Transverse colon (tissue), 4 donors: ENCODE measurements around the gene SKIL. TPM values are rescaled to one million over a fixed set of nuclear protein-coding genes. Genes with fewer than 3 reads are reported as not detected.
"Not testable (repeated sequence)": the region's sequence is repeated elsewhere in the genome, so short reads cannot be mapped to it uniquely, and the experiment has no call there.

Experiments
- DNase-seq: peaks from one replicate; pipeline ENCODE4 v3.0.0-alpha.2; 2019
- H3K27ac ChIP-seq, 4 donors: fragments of 200-600 bp; sonication (generic); 2 replicates each; pipeline ENCODE4 v1.5.1; 2016 to 2018; ENCODE audit warnings: inconsistent platforms in 4 of 4
- H3K27me3 ChIP-seq: fragments of 200-600 bp; sonication (generic); 2 replicates; pipeline ENCODE4 v1.5.1; 2017; ENCODE audit warnings: inconsistent platforms
- H3K36me3 ChIP-seq, 4 donors: fragments of 200-600 bp; sonication (generic); 2 replicates each; pipeline ENCODE4 v1.5.1; 2017 to 2019; ENCODE audit warnings: inconsistent platforms in 4 of 4
- H3K4me1 ChIP-seq, 4 donors: fragments of 200-600 bp; sonication (generic); 2 replicates each; pipeline ENCODE4 v1.5.1; 2017 to 2020; ENCODE audit warnings: inconsistent platforms in 4 of 4
- H3K4me3 ChIP-seq, 4 donors: fragments of 200-600 bp; sonication (generic); 1 replicate in 1 of 4; 2 replicates in 3 of 4; pipeline versions ENCODE4 v1.5.1 to v1.6.1; 2017 to 2019; ENCODE audit warnings: inconsistent platforms in 4 of 4
- H3K9me3 ChIP-seq, 2 donors: fragments of 200-600 bp; sonication (generic); 2 replicates each; pipeline ENCODE4 v1.5.1; 2017 to 2019; ENCODE audit warnings: inconsistent platforms in 2 of 2
- EP300 ChIP-seq: sonication (generic); formaldehyde crosslinking; IDR thresholded peaks from one replicate; pipeline ENCODE4 v1.6.1; 2017; ENCODE audit warnings: antibody characterized with exemption, low read depth
- POLR2A ChIP-seq: fragments of 450-650 bp; IDR thresholded peaks from one replicate; pipeline ENCODE4 v1.6.1; 2016; ENCODE audit warnings: antibody characterized with exemption, mild to moderate bottlenecking, moderate library complexity
- POLR2AphosphoS5 ChIP-seq, 3 donors: sonication (generic); formaldehyde crosslinking; IDR thresholded peaks; one replicate each; pipeline ENCODE4 v1.6.1; 2016; ENCODE audit warnings: antibody characterized with exemption in 3 of 3
- WGBS, 2 donors: methylation state at CpG; one replicate each; pipeline ENCODE4 v1.1.5; 2018; ENCODE audit warnings: low coverage in 1 of 2; 5-methylcytosine and 5-hydroxymethylcytosine counted together
- in situ Hi-C, 4 donors: fragments of 200-750 bp; cut with MboI; loops; one replicate each; pipeline versions ENCODE4 v1.15.0 to v1.15.1; 2017; ENCODE audit warnings: low sequenced_read_pairs in 3 of 4, low pct_ligation_motif_present in 1 of 4, low pct_unique_long_range_greater_than_20kb in 1 of 4
- intact Hi-C: fragments of 100-400 bp; cut with DNase I; formaldehyde crosslinking; loops from one replicate; pipeline ENCODE4 v1.15.1; 2023; ENCODE audit warnings: low total_unique reads
- total RNA-seq, 4 donors: library from RNA; depleted of rRNA; stranded (reverse); fragments of >200 nt; gene quantifications; one replicate each; pipeline ENCODE4 v1.1.0, GENCODE V29; 2016
- TF ChIP-seq, protein P1 (sequence below), 5 experiments: fragments of 200-600 bp in 3 of 5; fragments of 450-650 bp in 2 of 5; sonication (generic) in 3 of 5; IDR thresholded peaks; 1 replicate in 2 of 5; 2 replicates in 3 of 5; pipeline ENCODE4 v1.5.1; 2016 to 2017; ENCODE audit warnings: antibody characterized with exemption in 5 of 5, inconsistent platforms in 3 of 5, mild to moderate bottlenecking in 2 of 5, moderate library complexity in 1 of 5

Gene SKIL
- total RNA-seq, 4 donors from 2014 or later: 27.0 to 78.4 (median 43.1) TPM

DNA sequence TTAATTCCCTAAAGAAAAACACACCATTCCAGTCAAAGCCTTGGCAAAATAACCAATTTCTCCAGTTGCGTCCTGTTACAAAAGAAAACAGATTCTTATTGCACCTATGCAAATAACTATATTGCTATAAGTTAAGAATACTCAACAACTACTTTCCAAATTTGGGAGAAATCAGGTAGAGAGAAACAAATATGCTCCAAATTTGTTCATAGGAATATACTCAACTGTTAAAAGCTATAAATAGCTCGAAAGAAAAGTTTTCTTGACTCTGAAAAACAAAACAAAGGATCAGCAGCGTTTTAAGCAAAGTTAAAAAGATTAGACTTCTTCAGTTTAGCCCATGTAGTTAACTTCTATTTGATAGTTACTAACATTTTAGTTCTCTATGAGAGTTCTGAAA is 20.1 kb upstream of the SKIL start:
- Histone ChIP-seq H3K4me3 (no peak overlapping the region), H3K9me3 (peaks cover 0 to 5% of the 10 kb centered on the region in 2 donors), H3K4me1 (peaks cover 0 to 6% (median 0%) of the 10 kb centered on the region in 4 donors), H3K36me3 (no peaks in the 10 kb centered on the region), H3K27ac (no peak overlapping the region), H3K27me3 (no peaks in the 10 kb centered on the region)
- intact Hi-C loops (no loop called here), in situ Hi-C loops (no loop called here)
- no peak for TF ChIP-seq POLR2A
- TF ChIP-seq, protein P1, sequence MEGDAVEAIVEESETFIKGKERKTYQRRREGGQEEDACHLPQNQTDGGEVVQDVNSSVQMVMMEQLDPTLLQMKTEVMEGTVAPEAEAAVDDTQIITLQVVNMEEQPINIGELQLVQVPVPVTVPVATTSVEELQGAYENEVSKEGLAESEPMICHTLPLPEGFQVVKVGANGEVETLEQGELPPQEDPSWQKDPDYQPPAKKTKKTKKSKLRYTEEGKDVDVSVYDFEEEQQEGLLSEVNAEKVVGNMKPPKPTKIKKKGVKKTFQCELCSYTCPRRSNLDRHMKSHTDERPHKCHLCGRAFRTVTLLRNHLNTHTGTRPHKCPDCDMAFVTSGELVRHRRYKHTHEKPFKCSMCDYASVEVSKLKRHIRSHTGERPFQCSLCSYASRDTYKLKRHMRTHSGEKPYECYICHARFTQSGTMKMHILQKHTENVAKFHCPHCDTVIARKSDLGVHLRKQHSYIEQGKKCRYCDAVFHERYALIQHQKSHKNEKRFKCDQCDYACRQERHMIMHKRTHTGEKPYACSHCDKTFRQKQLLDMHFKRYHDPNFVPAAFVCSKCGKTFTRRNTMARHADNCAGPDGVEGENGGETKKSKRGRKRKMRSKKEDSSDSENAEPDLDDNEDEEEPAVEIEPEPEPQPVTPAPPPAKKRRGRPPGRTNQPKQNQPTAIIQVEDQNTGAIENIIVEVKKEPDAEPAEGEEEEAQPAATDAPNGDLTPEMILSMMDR (IDR thresholded peaks at IDR 0.05): no peak
- no peak for TF ChIP-seq EP300
- no peak for TF ChIP-seq POLR2AphosphoS5 (IDR thresholded peaks at IDR 0.05)
- DNase-seq: no peak
- WGBS, 2 donors: 81 to 90% methylated on average over 3 of the region's 3 CpGs

DNA sequence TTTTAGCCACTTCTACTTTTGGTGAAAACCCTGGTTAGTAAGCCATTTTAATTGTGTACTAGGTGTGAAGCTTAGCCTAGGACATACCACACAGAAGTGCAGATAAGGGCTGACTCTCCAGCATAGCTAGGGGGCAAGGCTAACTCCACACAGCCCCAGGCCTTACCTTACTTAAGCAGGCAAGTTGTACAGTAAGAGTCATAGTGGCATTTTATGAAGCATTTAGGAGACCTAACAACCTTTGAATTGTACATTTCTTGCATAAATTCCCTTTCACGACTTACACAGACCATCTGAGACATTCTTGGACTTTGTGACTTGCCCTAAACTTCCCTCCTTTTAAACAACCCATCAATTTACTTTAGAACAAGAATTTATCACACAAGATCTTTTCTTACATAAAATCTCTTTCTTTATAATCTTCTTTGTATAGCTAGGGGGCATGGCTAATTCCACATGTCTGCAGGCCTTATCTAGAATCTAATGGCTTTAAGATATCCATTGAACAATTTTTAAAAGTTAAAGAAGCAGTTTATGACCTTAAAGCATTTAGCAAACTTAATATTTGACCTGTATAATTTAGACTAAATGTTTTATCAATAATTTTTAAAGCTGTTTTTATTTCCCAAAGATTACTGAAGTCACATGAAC is 18.7 kb upstream of the SKIL start:
- DNase-seq: no peak
- TF ChIP-seq POLR2AphosphoS5 (IDR thresholded peaks at IDR 0.05): no peak
- TF ChIP-seq POLR2A: no peak
- no peak for TF ChIP-seq EP300
- TF ChIP-seq, protein P1 (IDR thresholded peaks at IDR 0.05): no peak
- intact Hi-C loops: no loop called here
- no peak overlapping the region for H3K27ac ChIP-seq
- peaks cover 0 to 5% of the 10 kb centered on the region in 2 donors for H3K9me3 ChIP-seq
- H3K36me3 ChIP-seq: no peaks in the 10 kb centered on the region
- no peaks in the 10 kb centered on the region for H3K27me3 ChIP-seq
- 64 to 89% methylated on average over 1 of the region's 1 CpG for WGBS, 2 donors
- in situ Hi-C loops: no loop called here
- peaks cover 0 to 4% (median 0%) of the 10 kb centered on the region in 4 donors for H3K4me1 ChIP-seq
- H3K4me3 ChIP-seq: no peak overlapping the region

DNA sequence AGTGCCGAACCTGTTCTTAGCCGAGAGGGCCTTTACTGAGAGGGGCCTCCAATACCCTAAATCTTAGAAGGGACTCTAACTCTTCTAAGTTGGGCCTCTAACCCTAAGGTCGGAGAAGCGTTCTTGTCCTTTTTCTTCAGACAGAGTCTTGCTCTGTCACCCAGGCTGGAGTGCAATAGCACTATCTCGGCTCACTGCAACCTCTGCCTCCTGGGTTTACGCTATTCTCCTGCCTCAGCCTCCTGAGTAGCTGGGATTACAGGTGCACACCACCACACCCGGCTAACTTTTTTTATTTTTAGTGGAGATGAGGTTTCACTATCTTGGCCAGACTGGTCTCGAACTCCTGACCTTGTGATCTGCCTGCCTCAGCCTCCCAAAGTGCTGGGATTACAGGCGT is 15.2 kb upstream of the SKIL start:
- 93 to 94% methylated on average over 2 to 9 of the region's 9 CpGs for WGBS, 2 donors
- H3K36me3 ChIP-seq, in situ Hi-C loops, H3K4me1 ChIP-seq, DNase-seq, H3K4me3 ChIP-seq, H3K27me3 ChIP-seq, H3K9me3 ChIP-seq, intact Hi-C loops, H3K27ac ChIP-seq: not testable (repeated sequence)

DNA sequence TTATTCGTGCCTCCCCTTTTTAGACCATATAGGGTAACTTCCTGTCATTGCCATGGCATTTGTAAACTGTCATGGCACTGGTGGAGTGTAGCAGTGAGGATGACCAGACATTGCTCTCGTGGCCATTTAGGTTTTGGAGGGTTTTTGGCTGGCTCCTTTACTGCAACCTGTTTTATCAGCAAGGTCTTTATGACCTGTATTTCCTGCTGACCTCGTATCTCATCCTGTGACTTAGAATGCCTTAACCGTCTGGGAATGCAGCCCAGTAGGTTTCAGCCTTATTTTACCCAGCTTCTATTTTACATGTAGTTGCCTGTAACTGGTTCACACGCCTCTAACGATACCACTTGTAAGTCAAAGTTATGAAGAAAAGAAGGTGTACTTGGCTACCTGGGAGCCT is 13.7 kb upstream of the SKIL start:
- in situ Hi-C loops, DNase-seq, H3K27me3 ChIP-seq, H3K36me3 ChIP-seq, H3K27ac ChIP-seq, H3K4me3 ChIP-seq, H3K4me1 ChIP-seq, H3K9me3 ChIP-seq, intact Hi-C loops: not testable (repeated sequence)
- 56 to 62% methylated on average over 4 to 6 of the region's 6 CpGs for WGBS, 2 donors

DNA sequence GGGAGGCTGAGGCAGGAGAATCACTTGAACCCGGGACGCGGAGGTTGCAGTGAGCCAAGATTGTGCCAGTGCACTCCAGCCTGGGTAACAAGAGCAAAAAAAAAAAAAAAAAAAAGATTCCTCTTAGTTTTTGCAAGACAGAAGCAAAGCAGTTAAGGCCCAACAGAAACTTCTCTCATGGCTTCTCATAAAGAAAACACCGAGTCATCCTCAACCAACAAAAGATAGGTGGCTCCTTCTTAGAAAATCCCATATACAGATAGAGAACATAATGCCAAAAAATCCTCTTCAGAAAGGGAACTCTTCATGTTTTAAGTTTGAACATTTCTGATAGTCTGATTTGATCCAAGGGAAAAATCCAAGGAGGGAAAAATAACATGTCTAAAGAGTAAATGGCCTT is 12.5 kb upstream of the SKIL start:
- H3K4me3 ChIP-seq: no peak overlapping the region
- H3K4me1 ChIP-seq: no peaks in the 10 kb centered on the region
- no peak for DNase-seq
- H3K27me3 ChIP-seq: no peaks in the 10 kb centered on the region
- in situ Hi-C loops: no loop called here
- TF ChIP-seq POLR2A (no peak), EP300 (no peak), POLR2AphosphoS5 (IDR thresholded peaks at IDR 0.05) (no peak)
- TF ChIP-seq, protein P1 (IDR thresholded peaks at IDR 0.05): no peak
- 88 to 98% methylated on average over 4 of the region's 4 CpGs for WGBS, 2 donors
- H3K27ac ChIP-seq: no peak overlapping the region
- H3K9me3 ChIP-seq: no peaks in the 10 kb centered on the region
- H3K36me3 ChIP-seq: no peaks in the 10 kb centered on the region
- intact Hi-C loops: no loop called here
